Tibial artery (tissue), 4 donors: Measurements from ENCODE around the gene SH3GLB1.

Experiments used
- DNase-seq, 2 donors: peaks; one replicate each; pipeline ENCODE4 v3.0.0-alpha.2; 2019
- H3K27ac ChIP-seq, 2 donors: fragments of 200-600 bp; sonication (generic) in 1 of 2; 1 replicate in 1 of 2; 2 replicates in 1 of 2; pipeline ENCODE4 v1.5.1; 2018 to 2019; ENCODE audit warnings: mild to moderate bottlenecking in 1 of 2
- H3K27me3 ChIP-seq, 2 donors: fragments of 200-600 bp; sonication (generic) in 1 of 2; one replicate each; pipeline versions ENCODE4 v1.5.1 to v1.6.0; 2016 to 2019
- H3K36me3 ChIP-seq, 3 donors: fragments of 200-600 bp; sonication (generic) in 2 of 3; one replicate each; pipeline ENCODE4 v1.5.1; 2016 to 2019; ENCODE audit warnings: mild to moderate bottlenecking in 2 of 3
- H3K4me1 ChIP-seq, 4 donors: fragments of 200-600 bp; sonication (generic) in 2 of 4; 1 replicate in 3 of 4; 2 replicates in 1 of 4; pipeline ENCODE4 v1.5.1; 2016 to 2019
- H3K4me3 ChIP-seq, 2 donors: fragments of 200-600 bp; sonication (generic) in 1 of 2; 1 replicate in 1 of 2; 2 replicates in 1 of 2; pipeline ENCODE4 v1.5.1; 2018 to 2019; ENCODE audit warnings: mild to moderate bottlenecking in 2 of 2
- H3K9me3 ChIP-seq, 3 donors: fragments of 200-600 bp; sonication (generic) in 1 of 3; one replicate each; pipeline ENCODE4 v1.5.1; 2016 to 2019
- intact Hi-C: fragments of 100-400 bp; cut with DNase I; formaldehyde crosslinking; loops from one replicate; pipeline ENCODE4 v1.15.0; 2023; ENCODE audit warnings: low total_unique reads
- TF ChIP-seq, protein P1 (sequence below), 2 experiments: fragments of 200-600 bp in 1 of 2; fragments of 450-650 bp in 1 of 2; IDR thresholded peaks; one replicate each; pipeline ENCODE4 v1.5.1; 2017 to 2019; ENCODE audit warnings: antibody characterized with exemption in 2 of 2, mild to moderate bottlenecking in 1 of 2, moderate library complexity in 1 of 2

The SH3GLB1 gene

GRCh38 chr1:86714159-86714558, 9.8 kb downstream of the SH3GLB1 start:
- Histone ChIP-seq H3K4me1 (peaks cover 0 to 82% (median 28%) of the 10 kb centered on the region in 4 donors), H3K36me3 (peaks cover 0 to 16% (median 7%) of the 10 kb centered on the region in 3 donors), H3K9me3 (no peaks in the 10 kb centered on the region), H3K27me3 (no peaks in the 10 kb centered on the region), H3K4me3 (no peak overlapping the region), H3K27ac (no peak overlapping the region)
- no peak for DNase-seq
- intact Hi-C loops, result no loop called here
- TF ChIP-seq, protein P1, sequence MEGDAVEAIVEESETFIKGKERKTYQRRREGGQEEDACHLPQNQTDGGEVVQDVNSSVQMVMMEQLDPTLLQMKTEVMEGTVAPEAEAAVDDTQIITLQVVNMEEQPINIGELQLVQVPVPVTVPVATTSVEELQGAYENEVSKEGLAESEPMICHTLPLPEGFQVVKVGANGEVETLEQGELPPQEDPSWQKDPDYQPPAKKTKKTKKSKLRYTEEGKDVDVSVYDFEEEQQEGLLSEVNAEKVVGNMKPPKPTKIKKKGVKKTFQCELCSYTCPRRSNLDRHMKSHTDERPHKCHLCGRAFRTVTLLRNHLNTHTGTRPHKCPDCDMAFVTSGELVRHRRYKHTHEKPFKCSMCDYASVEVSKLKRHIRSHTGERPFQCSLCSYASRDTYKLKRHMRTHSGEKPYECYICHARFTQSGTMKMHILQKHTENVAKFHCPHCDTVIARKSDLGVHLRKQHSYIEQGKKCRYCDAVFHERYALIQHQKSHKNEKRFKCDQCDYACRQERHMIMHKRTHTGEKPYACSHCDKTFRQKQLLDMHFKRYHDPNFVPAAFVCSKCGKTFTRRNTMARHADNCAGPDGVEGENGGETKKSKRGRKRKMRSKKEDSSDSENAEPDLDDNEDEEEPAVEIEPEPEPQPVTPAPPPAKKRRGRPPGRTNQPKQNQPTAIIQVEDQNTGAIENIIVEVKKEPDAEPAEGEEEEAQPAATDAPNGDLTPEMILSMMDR (IDR thresholded peaks at IDR 0.05), result no peak

- Histone ChIP-seq H3K27ac (no peak overlapping the region), H3K4me3 (no peak overlapping the region), H3K36me3 (peaks cover 0 to 21% (median 10%) of the 10 kb centered on the region in 3 donors), H3K9me3 (no peaks in the 10 kb centered on the region), H3K4me1 (peaks cover 0 to 78% (median 28%) of the 10 kb centered on the region in 4 donors), H3K27me3 (no peaks in the 10 kb centered on the region)
- intact Hi-C loops, result no loop called here
- TF ChIP-seq, protein P1 (IDR thresholded peaks at IDR 0.05), result no peak
- DNase-seq, result no peak
These were observed 10.3 kb downstream of the SH3GLB1 start for GRCh38 chr1:86714561-86715244.

- Histone ChIP-seq H3K27me3 (no peaks in the 10 kb centered on the region), H3K36me3 (peaks cover 24 to 52% (median 33%) of the 10 kb centered on the region in 3 donors), H3K4me3 (no peak overlapping the region), H3K4me1 (peaks cover 0 to 45% (median 21%) of the 10 kb centered on the region in 4 donors), H3K27ac (no peak overlapping the region), H3K9me3 (no peaks in the 10 kb centered on the region)
- no peak for DNase-seq
- TF ChIP-seq, protein P1 (IDR thresholded peaks at IDR 0.05), result no peak
- intact Hi-C loops, result no loop called here
These were observed 14.4 kb downstream of the SH3GLB1 start for GRCh38 chr1:86718786-86719185.

- H3K36me3 ChIP-seq, result peaks cover 30 to 47% (median 33%) of the 10 kb centered on the region in 3 donors
- TF ChIP-seq, protein P1 (IDR thresholded peaks at IDR 0.05), result no peak
- intact Hi-C loops, result no loop called here
- peaks cover 0 to 3% (median 0%) of the 10 kb centered on the region in 4 donors for H3K4me1 ChIP-seq
- no peaks in the 10 kb centered on the region for H3K9me3 ChIP-seq
- no peak overlapping the region for H3K4me3 ChIP-seq
- H3K27ac ChIP-seq, result no peak overlapping the region
- no peak for DNase-seq
- no peaks in the 10 kb centered on the region for H3K27me3 ChIP-seq
These were observed 27.0 kb downstream of the SH3GLB1 start for GRCh38 chr1:86731416-86731815.

- Histone ChIP-seq H3K4me1 (peaks cover 0 to 3% (median 0%) of the 10 kb centered on the region in 4 donors), H3K4me3 (no peak overlapping the region), H3K27ac (no peak overlapping the region), H3K27me3 (no peaks in the 10 kb centered on the region), H3K9me3 (no peaks in the 10 kb centered on the region), H3K36me3 (peaks cover 44 to 64% (median 51%) of the 10 kb centered on the region in 3 donors)
- intact Hi-C loops, result no loop called here
- TF ChIP-seq, protein P1 (IDR thresholded peaks at IDR 0.05), result no peak
- no peak for DNase-seq
These were observed 29.0 kb downstream of the SH3GLB1 start for GRCh38 chr1:86733340-86733739.
